ENCODE results near the gene PDZRN3. TPM values are rescaled to one million over a fixed set of nuclear protein-coding genes. Genes with fewer than 3 reads are reported as not detected.

PDZRN3 gene
- total and polyA plus RNA-seq, 2 experiments from 2014 or later: 22.3 to 35.6 TPM

DNA sequence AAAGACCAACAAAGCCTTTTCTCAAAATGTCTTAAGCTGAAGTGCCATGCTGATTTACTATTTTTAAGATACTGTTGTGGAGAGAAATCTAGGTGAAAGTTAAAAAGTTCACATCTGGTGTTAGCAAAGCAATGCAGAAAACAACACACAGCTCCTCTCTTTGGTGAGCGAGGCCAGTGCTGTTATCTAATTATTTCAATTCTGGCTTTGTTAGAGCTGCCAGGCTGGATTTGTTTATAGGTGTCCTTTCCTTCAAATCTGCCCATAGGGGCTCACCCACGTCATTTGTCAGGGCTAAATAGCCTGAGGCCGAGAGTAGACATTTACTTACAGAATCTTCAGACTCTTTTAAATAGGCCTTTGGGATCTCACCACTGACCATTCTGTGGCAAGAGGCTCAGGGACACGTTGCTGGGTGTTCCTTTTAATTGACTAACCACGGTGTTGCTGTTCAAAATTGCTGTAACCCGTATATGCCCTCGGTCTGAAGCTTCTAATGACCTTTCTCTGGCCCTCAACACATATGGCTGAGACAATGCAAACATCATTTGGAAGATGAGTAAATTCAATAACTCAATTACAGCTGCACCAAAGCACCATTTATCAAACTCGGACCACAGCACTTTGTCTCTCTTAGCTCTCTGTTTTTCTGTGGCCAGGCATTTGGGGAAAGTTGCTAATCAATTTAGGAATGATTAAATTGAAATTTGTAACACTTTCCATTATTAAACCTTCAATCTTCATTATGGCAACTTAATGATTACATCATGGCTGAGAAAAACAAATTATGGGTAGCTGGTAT, 152.6 kb downstream of the PDZRN3 start:
- Histone ChIP-seq H3K79me2 (ENCODE audit: insufficient read depth) (peaks cover 88% of the 10 kb centered on the region), H4K20me1 (ENCODE audit: insufficient read depth) (no peaks in the 10 kb centered on the region)

DNA sequence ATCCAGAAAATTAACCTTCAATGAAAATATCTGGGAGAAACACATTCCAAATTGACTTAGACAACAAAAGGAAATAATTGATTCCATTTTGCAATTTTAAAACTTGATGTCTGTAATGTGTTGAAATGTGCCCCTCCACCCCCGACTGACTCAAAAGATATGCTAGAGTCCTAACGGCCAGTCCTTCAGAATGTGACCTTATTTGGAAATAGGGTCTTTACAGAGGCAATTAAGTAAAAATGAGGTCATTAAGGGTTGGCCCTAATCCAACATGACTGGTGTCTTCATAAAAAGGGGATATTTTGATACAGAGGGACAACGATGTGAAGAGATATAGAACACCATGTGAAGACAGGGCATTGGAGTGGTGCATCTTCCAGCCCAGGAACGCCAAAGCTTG, 153.9 kb downstream of the PDZRN3 start:
- no peaks in the 10 kb centered on the region for H3K36me3 ChIP-seq (ENCODE audit: low read depth)
- H3K27ac ChIP-seq: no peak overlapping the region
- H3K79me2 ChIP-seq (ENCODE audit: insufficient read depth): peaks cover 87% of the 10 kb centered on the region
- no peak overlapping the region for H2AFZ ChIP-seq
- H3K27me3 ChIP-seq (replicated peaks; ENCODE audit: insufficient read depth): no peaks in the 10 kb centered on the region
- in situ Hi-C loops (cut with MboI): no loop called here
- DNase-seq: no peak
- H4K20me1 ChIP-seq (ENCODE audit: insufficient read depth): no peaks in the 10 kb centered on the region
- H3K9ac ChIP-seq: no peak overlapping the region
- TF ChIP-seq EZH2 (IDR thresholded peaks at IDR 0.05; ENCODE audit: insufficient read depth, poor library complexity, severe bottlenecking) (no peak), EZH2phosphoT487 (IDR thresholded peaks at IDR 0.05; ENCODE audit: insufficient read depth, low read depth) (no peak)
- H3F3A ChIP-seq (ENCODE audit: insufficient read depth): no peaks in the 10 kb centered on the region
- H3K4me2 ChIP-seq (ENCODE audit: unreplicated experiment): no peak overlapping the region
- H3K9me2 ChIP-seq (ENCODE audit: insufficient read depth): no peaks in the 10 kb centered on the region
- H3K4me1 ChIP-seq (ENCODE audit: insufficient read depth): peaks cover 6% of the 10 kb centered on the region; the same call in 1 of the 2 replicates
- H3K9me3 ChIP-seq (ENCODE audit: low read depth): no peaks in the 10 kb centered on the region
- no peak overlapping the region for H3K4me3 ChIP-seq
- WGBS, 2 experiments (ENCODE audit: low coverage in 1 of 2, low lambda C conversion rate in 2 of 2, missing lambda C conversion rate in 2 of 2): 37 to 44% methylated on average over 4 of the region's 4 CpGs

More for the DNA sequence above, 152.6 kb downstream of the PDZRN3 start:
- Histone ChIP-seq H3K4me1 (ENCODE audit: insufficient read depth) (peaks cover 6% of the 10 kb centered on the region; the same call in 1 of the 2 replicates), H3K27ac (no peak overlapping the region), H3K4me3 (no peak overlapping the region), H3K4me2 (ENCODE audit: unreplicated experiment) (no peak overlapping the region), H3K9me2 (ENCODE audit: insufficient read depth) (no peaks in the 10 kb centered on the region), H3F3A (ENCODE audit: insufficient read depth) (no peaks in the 10 kb centered on the region), H3K9me3 (ENCODE audit: low read depth) (no peaks in the 10 kb centered on the region), H3K9ac (no peak overlapping the region), H3K27me3 (replicated peaks; ENCODE audit: insufficient read depth) (no peaks in the 10 kb centered on the region), H2AFZ (no peak overlapping the region), H3K36me3 (ENCODE audit: low read depth) (no peaks in the 10 kb centered on the region)
- TF ChIP-seq EZH2phosphoT487 (IDR thresholded peaks at IDR 0.05; ENCODE audit: insufficient read depth, low read depth) (no peak), EZH2 (IDR thresholded peaks at IDR 0.05; ENCODE audit: insufficient read depth, poor library complexity, severe bottlenecking) (no peak)
- in situ Hi-C loops (cut with MboI): no loop called here
- DNase-seq: no peak
- whole genome bisulfite sequencing, 2 experiments (ENCODE audit: low coverage in 1 of 2, low lambda C conversion rate in 2 of 2, missing lambda C conversion rate in 2 of 2): 50 to 51% methylated on average over 8 of the region's 8 CpGs

DNA sequence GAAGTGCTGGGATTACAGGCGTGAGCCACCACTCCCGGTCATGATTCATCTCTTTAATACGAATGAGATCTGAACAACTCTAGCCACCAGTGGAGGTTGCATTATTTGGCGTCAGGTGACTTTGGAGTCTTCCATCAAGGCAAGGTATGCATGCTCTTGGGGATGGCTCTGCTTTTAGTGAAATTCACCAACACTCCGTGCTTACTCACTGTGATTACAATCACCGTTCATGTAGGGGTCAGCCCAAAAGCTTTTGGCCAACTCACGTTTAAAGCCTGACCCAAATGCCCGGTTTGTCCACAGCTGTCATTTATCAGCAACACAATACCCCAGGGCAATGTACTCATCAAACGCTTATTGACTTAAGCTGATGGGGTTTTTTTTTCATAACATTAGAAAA, 155.4 kb downstream of the PDZRN3 start:
- in situ Hi-C loops (cut with MboI): no loop called here
- H3K4me1 ChIP-seq (ENCODE audit: insufficient read depth): peaks cover 10% of the 10 kb centered on the region
- no peak overlapping the region for H2AFZ ChIP-seq
- no peaks in the 10 kb centered on the region for H3K27me3 ChIP-seq (replicated peaks; ENCODE audit: insufficient read depth)
- no peak for TF ChIP-seq EZH2 (IDR thresholded peaks at IDR 0.05; ENCODE audit: insufficient read depth, poor library complexity, severe bottlenecking)
- no peak overlapping the region for H3K27ac ChIP-seq
- H3K9ac ChIP-seq: no peak overlapping the region
- peaks cover 92% of the 10 kb centered on the region for H3K79me2 ChIP-seq (ENCODE audit: insufficient read depth)
- no peaks in the 10 kb centered on the region for H3K36me3 ChIP-seq (ENCODE audit: low read depth)
- DNase-seq: no peak
- no peak overlapping the region for H3K4me3 ChIP-seq
- no peaks in the 10 kb centered on the region for H3K9me2 ChIP-seq (ENCODE audit: insufficient read depth)
- H3K9me3 ChIP-seq (ENCODE audit: low read depth): no peaks in the 10 kb centered on the region
- no peaks in the 10 kb centered on the region for H4K20me1 ChIP-seq (ENCODE audit: insufficient read depth)
- no peak overlapping the region for H3K4me2 ChIP-seq (ENCODE audit: unreplicated experiment)
- 90 to 93% methylated on average over 9 of the region's 9 CpGs for WGBS, 2 experiments (ENCODE audit: low coverage in 1 of 2, low lambda C conversion rate in 2 of 2, missing lambda C conversion rate in 2 of 2)
- peaks cover 9% of the 10 kb centered on the region; the same call in 1 of the 2 replicates for H3F3A ChIP-seq (ENCODE audit: insufficient read depth)

DNA sequence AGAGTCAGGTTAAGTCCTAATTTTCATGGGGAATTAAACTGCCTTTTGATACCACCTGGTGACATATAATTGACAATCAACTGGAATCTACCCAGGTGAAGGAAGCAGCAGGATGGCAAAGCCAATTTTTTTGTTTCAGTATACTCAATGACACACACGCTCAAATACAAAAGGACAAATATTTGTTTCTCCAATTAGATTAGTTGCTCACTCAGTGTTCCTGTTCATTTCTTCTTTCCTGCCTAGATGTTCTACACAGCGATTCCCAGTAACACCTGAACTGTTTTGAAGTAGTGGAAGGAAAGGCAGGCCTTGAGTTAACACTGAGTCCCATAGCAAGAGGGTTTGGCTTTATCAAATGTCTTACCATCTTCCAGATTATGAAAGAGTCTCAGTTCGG, 157.5 kb downstream of the PDZRN3 start:
- no peak for TF ChIP-seq EZH2 (IDR thresholded peaks at IDR 0.05; ENCODE audit: insufficient read depth, poor library complexity, severe bottlenecking)
- no peak for TF ChIP-seq EZH2phosphoT487 (IDR thresholded peaks at IDR 0.05; ENCODE audit: insufficient read depth, low read depth)
- Histone ChIP-seq H3K4me2 (ENCODE audit: unreplicated experiment) (no peak overlapping the region), H2AFZ (no peak overlapping the region), H3K36me3 (ENCODE audit: low read depth) (no peaks in the 10 kb centered on the region), H3K79me2 (ENCODE audit: insufficient read depth) (peaks cover 87% of the 10 kb centered on the region), H3K4me3 (no peak overlapping the region), H3K27me3 (replicated peaks; ENCODE audit: insufficient read depth) (no peaks in the 10 kb centered on the region), H3K9me3 (ENCODE audit: low read depth) (no peaks in the 10 kb centered on the region), H3K27ac (no peak overlapping the region), H3K9ac (no peak overlapping the region), H4K20me1 (ENCODE audit: insufficient read depth) (no peaks in the 10 kb centered on the region), H3F3A (ENCODE audit: insufficient read depth) (peaks cover 13% of the 10 kb centered on the region; the same call in 1 of the 2 replicates), H3K9me2 (ENCODE audit: insufficient read depth) (no peaks in the 10 kb centered on the region), H3K4me1 (ENCODE audit: insufficient read depth) (peaks cover 13% of the 10 kb centered on the region)
- no peak for DNase-seq
- WGBS, 2 experiments (ENCODE audit: low coverage in 1 of 2, low lambda C conversion rate in 2 of 2, missing lambda C conversion rate in 2 of 2): 94 to 96% methylated on average over 3 of the region's 3 CpGs
- in situ Hi-C loops (cut with MboI): no loop called here
